Stimulated activated naive CD8-positive, alpha-beta T cell treated with anti-CD3 and anti-CD28 coated beads, Interleukin-15, Interleukin-2, amounts not matched to agents 100 ng/mL and 50 ng/mL, for 24 hours (primary cell): ENCODE results near the gene PERM1.

ENCODE experiments used
- H3K27ac Mint-ChIP-seq: one replicate; pipeline ENCODE4 v1.8.0; 2021; ENCODE audit warnings: mild to moderate bottlenecking, mixed read lengths
- H3K27me3 Mint-ChIP-seq: one replicate; pipeline ENCODE4 v1.8.0; 2021; ENCODE audit warnings: mixed read lengths
- H3K36me3 Mint-ChIP-seq: one replicate; pipeline ENCODE4 v1.8.0; 2021; ENCODE audit warnings: low read depth, mixed read lengths
- H3K4me1 Mint-ChIP-seq: one replicate; pipeline ENCODE4 v1.8.0; 2021; ENCODE audit warnings: low read depth, mixed read lengths
- H3K4me3 Mint-ChIP-seq: one replicate; pipeline ENCODE4 v1.8.0; 2021; ENCODE audit warnings: mild to moderate bottlenecking, mixed read lengths
- H3K9me3 Mint-ChIP-seq: one replicate; pipeline ENCODE4 v1.8.0; 2021; ENCODE audit warnings: mixed read lengths

The PERM1 gene

GRCh38 chr1:970242-970972 lies 11.5 kb downstream of the PERM1 start:
- H3K4me3 Mint-ChIP-seq = no peak overlapping the region
- peaks cover 16% of the 10 kb centered on the region for H3K4me1 Mint-ChIP-seq
- no peak overlapping the region for H3K27ac Mint-ChIP-seq
- no peaks in the 10 kb centered on the region for H3K9me3 Mint-ChIP-seq
- peaks cover 16% of the 10 kb centered on the region for H3K27me3 Mint-ChIP-seq
- no peaks in the 10 kb centered on the region for H3K36me3 Mint-ChIP-seq

- H3K9me3 Mint-ChIP-seq = no peaks in the 10 kb centered on the region
- H3K36me3 Mint-ChIP-seq = peaks cover 4% of the 10 kb centered on the region
- peaks cover 12% of the 10 kb centered on the region for H3K27me3 Mint-ChIP-seq
- peak overlapping the region; percentile 32 for H3K27ac Mint-ChIP-seq
- H3K4me1 Mint-ChIP-seq = peaks cover 17% of the 10 kb centered on the region
- H3K4me3 Mint-ChIP-seq = no peak overlapping the region
Measured at GRCh38 chr1:969260-969855, 12.5 kb downstream of the PERM1 start.

GRCh38 chr1:967466-968343 lies 14.2 kb downstream of the PERM1 start:
- Mint-ChIP-seq H3K27me3 (peaks cover 12% of the 10 kb centered on the region), H3K4me1 (peaks cover 17% of the 10 kb centered on the region), H3K27ac (no peak overlapping the region), H3K36me3 (peaks cover 4% of the 10 kb centered on the region), H3K9me3 (no peaks in the 10 kb centered on the region), H3K4me3 (no peak overlapping the region)

GRCh38 chr1:966704-967300 lies 15.1 kb downstream of the PERM1 start:
- H3K27me3 Mint-ChIP-seq = peaks cover 12% of the 10 kb centered on the region
- H3K36me3 Mint-ChIP-seq = peaks cover 4% of the 10 kb centered on the region
- peaks cover 17% of the 10 kb centered on the region for H3K4me1 Mint-ChIP-seq
- H3K4me3 Mint-ChIP-seq = peak overlapping the region; percentile 81
- H3K27ac Mint-ChIP-seq = peak overlapping the region; percentile 67
- H3K9me3 Mint-ChIP-seq = no peaks in the 10 kb centered on the region

GRCh38 chr1:966135-966703 lies 15.7 kb downstream of the PERM1 start, which contains the start of gene PLEKHN1:
Gene PLEKHN1, plus strand, starts transcription at chr1:966482. Its CDS starts 50 bp downstream, at chr1:966532.
- H3K27ac Mint-ChIP-seq = peak within 1 kb of the TSS; percentile 67
- H3K9me3 Mint-ChIP-seq = no peaks in the 10 kb centered on the region
- H3K27me3 Mint-ChIP-seq = peaks cover 12% of the 10 kb centered on the region
- peaks cover 20% of the 10 kb centered on the region for H3K4me1 Mint-ChIP-seq
- H3K4me3 Mint-ChIP-seq = peak within 1 kb of the TSS; percentile 81
- peaks cover 4% of the 10 kb centered on the region for H3K36me3 Mint-ChIP-seq

GRCh38 chr1:965526-966134 lies 16.3 kb downstream of the PERM1 start:
- H3K9me3 Mint-ChIP-seq = no peaks in the 10 kb centered on the region

GRCh38 chr1:964691-965525 lies 17.0 kb downstream of the PERM1 start:
- Mint-ChIP-seq H3K4me1 (peaks cover 20% of the 10 kb centered on the region), H3K27me3 (peaks cover 12% of the 10 kb centered on the region), H3K9me3 (no peaks in the 10 kb centered on the region), H3K4me3 (no peak overlapping the region), H3K36me3 (peaks cover 4% of the 10 kb centered on the region), H3K27ac (no peak overlapping the region)

More at GRCh38 chr1:965526-966134, 16.3 kb downstream of the PERM1 start:
- H3K36me3 Mint-ChIP-seq = peaks cover 4% of the 10 kb centered on the region
- H3K27me3 Mint-ChIP-seq = peaks cover 12% of the 10 kb centered on the region
- peaks cover 20% of the 10 kb centered on the region for H3K4me1 Mint-ChIP-seq
- H3K27ac Mint-ChIP-seq = no peak overlapping the region
- H3K4me3 Mint-ChIP-seq = peak overlapping the region; percentile 37

- H3K9me3 Mint-ChIP-seq = no peaks in the 10 kb centered on the region
- peaks cover 4% of the 10 kb centered on the region for H3K27me3 Mint-ChIP-seq
- no peak overlapping the region for H3K4me3 Mint-ChIP-seq
- peaks cover 4% of the 10 kb centered on the region for H3K36me3 Mint-ChIP-seq
- no peak overlapping the region for H3K27ac Mint-ChIP-seq
- peaks cover 20% of the 10 kb centered on the region for H3K4me1 Mint-ChIP-seq
Measured at GRCh38 chr1:963746-964525, 18.0 kb downstream of the PERM1 start.

GRCh38 chr1:963301-963651 lies 18.6 kb downstream of the PERM1 start:
- no peak overlapping the region for H3K27ac Mint-ChIP-seq
- H3K4me1 Mint-ChIP-seq = peaks cover 24% of the 10 kb centered on the region
- peaks cover 8% of the 10 kb centered on the region for H3K36me3 Mint-ChIP-seq
- H3K9me3 Mint-ChIP-seq = no peaks in the 10 kb centered on the region
- peaks cover under 1% of the 10 kb centered on the region for H3K27me3 Mint-ChIP-seq
- no peak overlapping the region for H3K4me3 Mint-ChIP-seq

GRCh38 chr1:962381-963300 lies 19.3 kb downstream of the PERM1 start:
- no peak overlapping the region for H3K4me3 Mint-ChIP-seq
- H3K36me3 Mint-ChIP-seq = peaks cover 10% of the 10 kb centered on the region
- peaks cover 29% of the 10 kb centered on the region for H3K4me1 Mint-ChIP-seq
- no peaks in the 10 kb centered on the region for H3K9me3 Mint-ChIP-seq
- no peak overlapping the region for H3K27ac Mint-ChIP-seq
- no peaks in the 10 kb centered on the region for H3K27me3 Mint-ChIP-seq

GRCh38 chr1:961132-961669 lies 20.7 kb downstream of the PERM1 start:
- Mint-ChIP-seq H3K27me3 (no peaks in the 10 kb centered on the region), H3K9me3 (no peaks in the 10 kb centered on the region), H3K27ac (no peak overlapping the region), H3K4me3 (peak overlapping the region; percentile 70), H3K4me1 (peaks cover 31% of the 10 kb centered on the region), H3K36me3 (peaks cover 18% of the 10 kb centered on the region)
